WTC11 (cell line): ENCODE data around the gene HEYL. TPM values are rescaled to one million over a fixed set of nuclear protein-coding genes. Genes with fewer than 3 reads are reported as not detected.

ENCODE experiments used
- ATAC-seq: fragments of 200-7000 bp; cut with Tn5 transposase; 2 replicates; pipeline ENCODE4 v1.10.0; 2021; ENCODE audit warnings: mild to moderate bottlenecking, moderate library complexity
- CTCF ChIA-PET: fragments of 300-600 bp; sonication (Branson Sonifier 250); formaldehyde crosslinking; loops from one replicate; lab custom pipeline; 2021; ENCODE audit warnings: antibody characterized with exemption; lab: Charles Lee
- POLR2A ChIA-PET: fragments of 350-600 bp; sonication (Branson Sonifier 250); formaldehyde crosslinking; loops from one replicate; lab custom pipeline; 2021; ENCODE audit warnings: antibody characterized with exemption; lab: Charles Lee
- DNase-seq: peaks from one replicate; pipeline ENCODE4 v3.0.0; 2021; ENCODE audit warnings: low spot score
- H3K27ac Mint-ChIP-seq: 2 replicates; pipeline ENCODE4 v1.8.0; 2021; ENCODE audit warnings: mixed read lengths
- H3K27me3 Mint-ChIP-seq: 2 replicates; pipeline ENCODE4 v1.8.0; 2021; ENCODE audit warnings: low read depth, mild to moderate bottlenecking, moderate library complexity, mixed read lengths
- H3K36me3 Mint-ChIP-seq: 2 replicates; pipeline ENCODE4 v1.8.0; 2021; ENCODE audit warnings: mixed read lengths
- H3K4me1 Mint-ChIP-seq: 2 replicates; pipeline ENCODE4 v1.8.0; 2022; ENCODE audit warnings: mixed read lengths
- H3K4me3 Mint-ChIP-seq: 2 replicates; pipeline ENCODE4 v1.8.0; 2021; ENCODE audit warnings: mild to moderate bottlenecking, moderate library complexity, mixed read lengths
- H3K9me3 Mint-ChIP-seq: 2 replicates; pipeline ENCODE4 v1.8.0; 2021; ENCODE audit warnings: mixed read lengths
- AR ChIP-seq: fragments of 250-450 bp; sonication (Bioruptor Pico); IDR thresholded peaks from 2 replicates; pipeline ENCODE4 v1.9.0; 2021; ENCODE audit warnings: mild to moderate bottlenecking
- CBFB ChIP-seq: sonication (generic); formaldehyde crosslinking; IDR thresholded peaks from 2 replicates; pipeline ENCODE4 v1.8.1; 2022; ENCODE audit warnings: mild to moderate bottlenecking, low read depth, missing genetic modification reagents
- CDX4 ChIP-seq: fragments of 250-450 bp; sonication (Bioruptor Pico); IDR thresholded peaks from 2 replicates; pipeline ENCODE4 v1.9.0; 2021; ENCODE audit warnings: moderate library complexity, mild to moderate bottlenecking, inconsistent platforms, borderline replicate concordance
- EMX1 ChIP-seq: fragments of 250-450 bp; sonication (Bioruptor Pico); IDR thresholded peaks from 2 replicates; pipeline ENCODE4 v1.8.0; 2021; ENCODE audit warnings: mild to moderate bottlenecking
- HMGA2 ChIP-seq: fragments of 250-450 bp; sonication (Bioruptor Pico); IDR thresholded peaks from 2 replicates; pipeline ENCODE4 v1.4.0; 2021; ENCODE audit warnings: mild to moderate bottlenecking, moderate library complexity
- IRF1 ChIP-seq: sonication (generic); formaldehyde crosslinking; IDR thresholded peaks from 2 replicates; pipeline ENCODE4 v1.8.0; 2023; ENCODE audit warnings: missing genetic modification reagents
- JAZF1 ChIP-seq: fragments of 250-450 bp; sonication (Bioruptor Pico); IDR thresholded peaks from 2 replicates; pipeline ENCODE4 v1.9.0; 2021; ENCODE audit warnings: moderate library complexity, mild to moderate bottlenecking, inconsistent platforms
- MLX ChIP-seq: sonication (generic); formaldehyde crosslinking; IDR thresholded peaks from 2 replicates; pipeline ENCODE4 v1.8.1; 2023; ENCODE audit warnings: mild to moderate bottlenecking, missing genetic modification reagents, moderate library complexity
- NFATC4 ChIP-seq: fragments of 250-450 bp; sonication (Bioruptor Pico); IDR thresholded peaks from 2 replicates; pipeline ENCODE4 v1.9.0; 2021; ENCODE audit warnings: mild to moderate bottlenecking
- NR1H2 ChIP-seq: sonication (generic); formaldehyde crosslinking; IDR thresholded peaks from 2 replicates; pipeline ENCODE4 v1.9.0; 2021; ENCODE audit warnings: mild to moderate bottlenecking, moderate library complexity, missing genetic modification reagents
- NR3C1 ChIP-seq: sonication (generic); formaldehyde crosslinking; conservative IDR thresholded peaks from 2 replicates; pipeline ENCODE4 v1.8.1; 2023; ENCODE audit warnings: low read depth, mild to moderate bottlenecking, missing genetic modification reagents
- OVOL2 ChIP-seq: fragments of 250-450 bp; sonication (Bioruptor Pico); IDR thresholded peaks from 2 replicates; pipeline ENCODE4 v1.9.0; 2021; ENCODE audit warnings: mild to moderate bottlenecking, borderline replicate concordance
- TCF7 ChIP-seq: sonication (generic); formaldehyde crosslinking; IDR thresholded peaks from 2 replicates; pipeline ENCODE4 v1.8.0; 2022; ENCODE audit warnings: mild to moderate bottlenecking, low read depth, missing genetic modification reagents, moderate library complexity
- TP53 ChIP-seq: sonication (generic); formaldehyde crosslinking; IDR thresholded peaks from 2 replicates; pipeline ENCODE4 v1.8.1; 2023; ENCODE audit warnings: mild to moderate bottlenecking, missing genetic modification reagents
- ZMAT4 ChIP-seq: fragments of 250-450 bp; sonication (Bioruptor Pico); IDR thresholded peaks from 2 replicates; pipeline ENCODE4 v1.9.0; 2021; ENCODE audit warnings: mild to moderate bottlenecking
- ZNF219 ChIP-seq: sonication (generic); formaldehyde crosslinking; IDR thresholded peaks from 2 replicates; pipeline ENCODE4 v1.8.0; 2023; ENCODE audit warnings: missing genetic modification reagents, mild to moderate bottlenecking, borderline replicate concordance
- ZNF396 ChIP-seq: fragments of 250-450 bp; sonication (Bioruptor Pico); IDR thresholded peaks from 2 replicates; pipeline ENCODE4 v1.8.0; 2021; ENCODE audit warnings: mild to moderate bottlenecking, moderate library complexity, borderline replicate concordance
- ZNF416 ChIP-seq: fragments of 250-450 bp; sonication (Bioruptor Pico); IDR thresholded peaks from 2 replicates; pipeline ENCODE4 v1.9.0; 2021; ENCODE audit warnings: mild to moderate bottlenecking, inconsistent platforms
- total RNA-seq: library from RNA; stranded (reverse); gene quantifications from 3 replicates; pipeline ENCODE4 v1.2.3, GENCODE V29; 2021
- TF ChIP-seq, protein P1 (sequence below): sonication (generic); formaldehyde crosslinking; IDR thresholded peaks from 2 replicates; pipeline ENCODE4 v1.8.0; 2022; ENCODE audit warnings: mild to moderate bottlenecking, missing genetic modification reagents
- TF ChIP-seq, protein P2 (sequence below): sonication (generic); formaldehyde crosslinking; IDR thresholded peaks from 2 replicates; pipeline ENCODE4 v1.8.1; 2022; ENCODE audit warnings: missing genetic modification reagents, borderline replicate concordance
- TF ChIP-seq, protein P3 (sequence below): sonication (generic); formaldehyde crosslinking; IDR thresholded peaks from 2 replicates; pipeline ENCODE4 v1.8.0; 2022; ENCODE audit warnings: mild to moderate bottlenecking, missing genetic modification reagents

The HEYL gene
- total RNA-seq, 1 experiment from 2014 or later: 2.3 TPM

DNA sequence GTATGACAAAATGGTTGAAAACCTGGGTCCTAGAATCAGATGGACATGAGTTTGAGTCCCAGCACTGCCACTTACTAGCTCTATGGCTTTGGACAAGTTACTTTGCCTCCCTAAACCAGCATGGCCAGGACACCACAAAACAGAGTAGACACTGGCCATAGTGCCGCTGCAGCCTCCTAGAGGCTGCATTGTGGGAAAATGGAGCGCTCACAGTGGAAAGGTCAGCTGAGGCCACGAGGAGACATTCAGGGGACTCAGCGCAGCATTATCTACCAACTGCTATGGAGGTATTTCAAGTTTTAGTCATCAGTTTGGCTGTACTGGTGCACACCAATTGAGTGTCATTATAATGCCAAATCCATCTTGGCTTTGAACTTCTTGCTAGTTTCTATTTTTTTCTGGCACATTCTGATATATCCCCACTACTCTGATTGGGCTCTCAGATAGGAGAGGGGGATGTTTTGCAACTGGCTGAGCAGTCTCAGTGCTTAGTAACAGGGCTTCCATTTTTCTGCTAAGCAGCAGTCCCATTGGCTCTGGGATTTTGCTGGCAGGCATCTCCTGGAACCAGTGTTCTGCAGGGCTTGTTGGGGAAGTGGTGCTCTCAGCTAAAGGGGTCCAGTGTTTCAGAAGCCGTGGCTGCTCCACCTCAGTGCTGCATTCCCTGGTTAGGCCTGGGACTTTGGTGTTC, 16.3 kb upstream of the HEYL start:
- H3K27me3 Mint-ChIP-seq: peaks cover 82% of the 10 kb centered on the region
- no peak overlapping the region for H3K4me3 Mint-ChIP-seq
- no peak overlapping the region for H3K27ac Mint-ChIP-seq
- ATAC-seq (no peak), DNase-seq (no peak)
- ChIA-PET POLR2A (no interaction called here), CTCF (interaction anchor here (0.7 to 5.9 kb wide), 3 partner anchors 17 to 64 kb away, joined by 3 to 86 read pairs (median 3); partner anchors contain the start of gene NT5C1A)
- H3K36me3 Mint-ChIP-seq: no peaks in the 10 kb centered on the region
- TF ChIP-seq JAZF1 (CRISPR knock-in tag): no peak
- no peak for TF ChIP-seq ZNF396 (CRISPR knock-in tag)
- no peak for TF ChIP-seq ZNF219 (CRISPR knock-in tag)
- TF ChIP-seq, protein P1, sequence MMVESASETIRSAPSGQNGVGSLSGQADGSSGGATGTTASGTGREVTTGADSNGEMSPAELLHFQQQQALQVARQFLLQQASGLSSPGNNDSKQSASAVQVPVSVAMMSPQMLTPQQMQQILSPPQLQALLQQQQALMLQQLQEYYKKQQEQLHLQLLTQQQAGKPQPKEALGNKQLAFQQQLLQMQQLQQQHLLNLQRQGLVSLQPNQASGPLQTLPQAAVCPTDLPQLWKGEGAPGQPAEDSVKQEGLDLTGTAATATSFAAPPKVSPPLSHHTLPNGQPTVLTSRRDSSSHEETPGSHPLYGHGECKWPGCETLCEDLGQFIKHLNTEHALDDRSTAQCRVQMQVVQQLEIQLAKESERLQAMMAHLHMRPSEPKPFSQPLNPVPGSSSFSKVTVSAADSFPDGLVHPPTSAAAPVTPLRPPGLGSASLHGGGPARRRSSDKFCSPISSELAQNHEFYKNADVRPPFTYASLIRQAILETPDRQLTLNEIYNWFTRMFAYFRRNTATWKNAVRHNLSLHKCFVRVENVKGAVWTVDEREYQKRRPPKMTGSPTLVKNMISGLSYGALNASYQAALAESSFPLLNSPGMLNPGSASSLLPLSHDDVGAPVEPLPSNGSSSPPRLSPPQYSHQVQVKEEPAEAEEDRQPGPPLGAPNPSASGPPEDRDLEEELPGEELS (CRISPR knock-in tag): no peak
- no peak for TF ChIP-seq CDX4
- TF ChIP-seq, protein P2, sequence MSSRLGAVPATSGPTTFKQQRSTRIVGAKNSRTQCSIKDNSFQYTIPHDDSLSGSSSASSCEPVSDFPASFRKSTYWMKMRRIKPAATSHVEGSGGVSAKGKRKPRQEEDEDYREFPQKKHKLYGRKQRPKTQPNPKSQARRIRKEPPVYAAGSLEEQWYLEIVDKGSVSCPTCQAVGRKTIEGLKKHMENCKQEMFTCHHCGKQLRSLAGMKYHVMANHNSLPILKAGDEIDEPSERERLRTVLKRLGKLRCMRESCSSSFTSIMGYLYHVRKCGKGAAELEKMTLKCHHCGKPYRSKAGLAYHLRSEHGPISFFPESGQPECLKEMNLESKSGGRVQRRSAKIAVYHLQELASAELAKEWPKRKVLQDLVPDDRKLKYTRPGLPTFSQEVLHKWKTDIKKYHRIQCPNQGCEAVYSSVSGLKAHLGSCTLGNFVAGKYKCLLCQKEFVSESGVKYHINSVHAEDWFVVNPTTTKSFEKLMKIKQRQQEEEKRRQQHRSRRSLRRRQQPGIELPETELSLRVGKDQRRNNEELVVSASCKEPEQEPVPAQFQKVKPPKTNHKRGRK (CRISPR knock-in tag): no peak
- H3K9me3 Mint-ChIP-seq: no peaks in the 10 kb centered on the region
- peaks cover 5% of the 10 kb centered on the region for H3K4me1 Mint-ChIP-seq

- Mint-ChIP-seq H3K4me3 (no peak overlapping the region), H3K27ac (no peak overlapping the region), H3K9me3 (no peaks in the 10 kb centered on the region), H3K4me1 (peaks cover 5% of the 10 kb centered on the region), H3K27me3 (peaks cover 75% of the 10 kb centered on the region), H3K36me3 (no peaks in the 10 kb centered on the region)
- ATAC-seq (no peak), DNase-seq (no peak)
- ChIA-PET POLR2A (interaction anchor here (1.2 to 1.4 kb wide), 2 partner anchors 44 to 48 kb away, joined by 4 to 6 read pairs; no protein-coding TSS in a partner anchor), CTCF (interaction anchor here (0.6 to 5.9 kb wide), 16 partner anchors 9 to 163 kb away, joined by 3 to 86 read pairs (median 5); partner anchors contain the start of genes BMP8A, HEYL, HPCAL4 and NT5C1A)
- TF ChIP-seq, protein P1 (CRISPR knock-in tag): no peak
- TF ChIP-seq EMX1 (CRISPR knock-in tag): no peak
- TF ChIP-seq AR (CRISPR knock-in tag): no peak
- TF ChIP-seq MLX (CRISPR knock-in tag): no peak
- TF ChIP-seq NR1H2: no peak
- TF ChIP-seq CBFB (CRISPR knock-in tag): no peak
- no peak for TF ChIP-seq ZMAT4 (CRISPR knock-in tag)
- TF ChIP-seq NR3C1 (CRISPR knock-in tag): no peak
- TF ChIP-seq, protein P3, sequence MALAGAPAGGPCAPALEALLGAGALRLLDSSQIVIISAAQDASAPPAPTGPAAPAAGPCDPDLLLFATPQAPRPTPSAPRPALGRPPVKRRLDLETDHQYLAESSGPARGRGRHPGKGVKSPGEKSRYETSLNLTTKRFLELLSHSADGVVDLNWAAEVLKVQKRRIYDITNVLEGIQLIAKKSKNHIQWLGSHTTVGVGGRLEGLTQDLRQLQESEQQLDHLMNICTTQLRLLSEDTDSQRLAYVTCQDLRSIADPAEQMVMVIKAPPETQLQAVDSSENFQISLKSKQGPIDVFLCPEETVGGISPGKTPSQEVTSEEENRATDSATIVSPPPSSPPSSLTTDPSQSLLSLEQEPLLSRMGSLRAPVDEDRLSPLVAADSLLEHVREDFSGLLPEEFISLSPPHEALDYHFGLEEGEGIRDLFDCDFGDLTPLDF (CRISPR knock-in tag): no peak
- TF ChIP-seq OVOL2 (CRISPR knock-in tag): no peak
- no peak for TF ChIP-seq HMGA2 (CRISPR knock-in tag)
- no peak for TF ChIP-seq TP53
- no peak for TF ChIP-seq IRF1
- TF ChIP-seq NFATC4 (CRISPR knock-in tag): no peak
- no peak for TF ChIP-seq TCF7 (CRISPR knock-in tag)
- TF ChIP-seq ZNF416 (CRISPR knock-in tag): no peak
Measured at GRCh38 chr1:39654291-39654690, 14.8 kb upstream of the HEYL start.
